Activated naive CD4-positive, alpha-beta T cell treated with anti-CD3 and anti-CD28 coated beads, Interleukin-2, amount 50 U/mL, for 24 hours (primary cell): ENCODE measurements around the gene PTBP2.
"Not testable (repeated sequence)": the region's sequence is repeated elsewhere in the genome, so short reads cannot be mapped to it uniquely, and the experiment has no call there.

Experiments
- H3K27ac Mint-ChIP-seq: one replicate; pipeline ENCODE4 v1.8.0; 2021; ENCODE audit warnings: mild to moderate bottlenecking, mixed read lengths
- H3K27me3 Mint-ChIP-seq: one replicate; pipeline ENCODE4 v1.8.0; 2021; ENCODE audit warnings: mixed read lengths
- H3K36me3 Mint-ChIP-seq: one replicate; pipeline ENCODE4 v1.8.0; 2021; ENCODE audit warnings: mixed read lengths
- H3K4me1 Mint-ChIP-seq: one replicate; pipeline ENCODE4 v1.8.0; 2021; ENCODE audit warnings: mixed read lengths
- H3K4me3 Mint-ChIP-seq: one replicate; pipeline ENCODE4 v1.8.0; 2021; ENCODE audit warnings: mild to moderate bottlenecking, mixed read lengths
- H3K9me3 Mint-ChIP-seq: one replicate; pipeline ENCODE4 v1.8.0; 2021; ENCODE audit warnings: mixed read lengths

Gene PTBP2

GRCh38 chr1:96764469-96764868 lies 42.9 kb downstream of the PTBP2 start:
- Mint-ChIP-seq H3K4me1 (peaks cover 16% of the 10 kb centered on the region), H3K9me3 (peaks cover 12% of the 10 kb centered on the region), H3K27me3 (no peaks in the 10 kb centered on the region), H3K27ac (no peak overlapping the region), H3K36me3 (peaks cover 17% of the 10 kb centered on the region), H3K4me3 (no peak overlapping the region)

GRCh38 chr1:96771847-96772246 lies 50.3 kb downstream of the PTBP2 start:
- peaks cover 8% of the 10 kb centered on the region for H3K4me1 Mint-ChIP-seq
- H3K36me3 Mint-ChIP-seq = peaks cover 18% of the 10 kb centered on the region
- H3K27me3 Mint-ChIP-seq = no peaks in the 10 kb centered on the region
- H3K27ac Mint-ChIP-seq = no peak overlapping the region
- H3K4me3 Mint-ChIP-seq = no peak overlapping the region
- no peaks in the 10 kb centered on the region for H3K9me3 Mint-ChIP-seq

DNA sequence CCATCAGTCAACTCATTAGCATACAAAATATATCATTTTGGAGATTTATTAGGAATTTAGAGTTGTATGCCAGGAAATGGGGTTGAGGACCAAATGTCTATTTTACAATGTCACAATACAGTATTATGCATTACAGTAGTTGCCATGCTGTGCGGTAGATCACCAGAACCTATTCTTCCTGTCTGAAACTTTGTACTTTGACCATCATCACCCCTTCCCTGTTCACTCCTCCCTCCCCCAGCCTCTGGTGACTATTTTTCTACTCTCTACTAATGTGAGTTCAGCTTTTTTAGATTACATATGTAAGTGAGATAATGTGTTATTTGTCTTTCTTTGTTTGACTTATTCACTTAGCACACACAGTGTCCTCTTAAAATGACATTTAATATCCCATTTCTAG lies 50.8 kb downstream of the PTBP2 start:
- Mint-ChIP-seq H3K36me3 (peaks cover 18% of the 10 kb centered on the region), H3K9me3 (no peaks in the 10 kb centered on the region), H3K4me3 (no peak overlapping the region), H3K4me1 (peaks cover 7% of the 10 kb centered on the region), H3K27ac (no peak overlapping the region), H3K27me3 (no peaks in the 10 kb centered on the region)

DNA sequence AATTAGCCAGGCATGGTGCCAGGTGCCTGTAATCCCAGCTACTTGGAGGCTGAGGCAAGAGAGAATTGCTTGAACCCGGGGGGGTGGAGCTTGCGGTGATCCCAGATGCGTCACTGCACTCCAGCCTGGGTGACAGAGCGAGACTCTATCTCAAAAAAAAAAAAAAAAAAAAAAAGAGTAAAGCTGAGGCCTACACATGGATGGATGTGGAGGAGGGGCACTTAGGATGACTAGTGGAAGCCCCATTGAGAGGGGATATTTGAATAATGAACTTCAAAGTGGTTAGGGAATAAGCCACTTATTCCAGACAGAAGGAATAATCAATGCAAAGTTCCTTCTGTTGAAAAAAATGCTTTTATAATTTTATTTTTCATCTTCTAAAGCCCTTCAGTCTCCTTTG lies 51.4 kb downstream of the PTBP2 start:
- H3K36me3 Mint-ChIP-seq = peaks cover 18% of the 10 kb centered on the region
- H3K27ac Mint-ChIP-seq = no peak overlapping the region
- H3K4me3 Mint-ChIP-seq = no peak overlapping the region
- no peaks in the 10 kb centered on the region for H3K9me3 Mint-ChIP-seq
- no peaks in the 10 kb centered on the region for H3K27me3 Mint-ChIP-seq
- H3K4me1 Mint-ChIP-seq = peaks cover 4% of the 10 kb centered on the region

DNA sequence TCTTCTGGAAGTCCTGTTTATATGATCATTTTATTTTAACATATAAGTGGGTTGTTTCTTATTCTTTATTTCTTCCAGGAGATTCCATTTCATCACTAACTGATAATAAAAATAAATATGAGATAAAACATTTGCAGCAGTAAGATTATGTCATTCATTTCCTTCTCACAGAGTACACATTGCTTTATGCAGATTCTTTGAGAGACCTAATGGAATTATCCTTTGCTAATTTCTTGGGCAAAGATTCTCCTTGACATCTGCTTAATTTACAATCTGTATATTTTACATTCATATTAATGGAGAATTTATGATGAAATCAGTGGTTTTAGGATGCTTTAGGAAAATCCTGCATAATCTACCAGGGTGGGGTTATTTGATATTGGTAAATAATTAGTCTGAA lies 60.6 kb downstream of the PTBP2 start:
- no peak overlapping the region for H3K27ac Mint-ChIP-seq
- H3K27me3 Mint-ChIP-seq = no peaks in the 10 kb centered on the region
- H3K9me3 Mint-ChIP-seq = no peaks in the 10 kb centered on the region
- H3K36me3 Mint-ChIP-seq = peaks cover 19% of the 10 kb centered on the region
- no peaks in the 10 kb centered on the region for H3K4me1 Mint-ChIP-seq
- H3K4me3 Mint-ChIP-seq = no peak overlapping the region

GRCh38 chr1:96782856-96783255 lies 61.3 kb downstream of the PTBP2 start:
- no peak overlapping the region for H3K27ac Mint-ChIP-seq
- no peak overlapping the region for H3K4me3 Mint-ChIP-seq
- H3K4me1 Mint-ChIP-seq = no peaks in the 10 kb centered on the region
- no peaks in the 10 kb centered on the region for H3K27me3 Mint-ChIP-seq
- H3K36me3 Mint-ChIP-seq = peaks cover 21% of the 10 kb centered on the region
- no peaks in the 10 kb centered on the region for H3K9me3 Mint-ChIP-seq

DNA sequence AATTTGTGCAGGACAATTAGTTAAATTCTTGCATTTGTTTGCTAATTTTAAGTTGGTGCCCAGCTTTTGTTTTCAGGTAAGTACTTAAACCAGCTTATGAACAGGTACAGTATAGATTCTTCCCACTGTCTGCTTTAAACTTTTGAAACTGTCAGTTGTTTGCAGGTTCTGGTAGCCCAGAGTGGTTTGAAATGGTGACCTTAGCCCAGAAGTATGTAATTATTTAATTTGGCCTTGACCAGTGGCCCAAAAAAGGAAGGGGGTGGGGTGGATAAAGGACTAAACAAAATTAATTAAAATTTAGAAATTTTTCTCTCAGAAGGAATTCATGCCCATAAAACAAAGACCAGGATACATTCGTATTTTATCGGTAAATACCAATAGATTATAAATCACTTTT lies 69.0 kb downstream of the PTBP2 start:
- H3K27me3 Mint-ChIP-seq = no peaks in the 10 kb centered on the region
- H3K4me1 Mint-ChIP-seq = no peaks in the 10 kb centered on the region
- H3K4me3 Mint-ChIP-seq = no peak overlapping the region
- peaks cover 32% of the 10 kb centered on the region for H3K36me3 Mint-ChIP-seq
- no peaks in the 10 kb centered on the region for H3K9me3 Mint-ChIP-seq
- H3K27ac Mint-ChIP-seq = no peak overlapping the region

- Mint-ChIP-seq H3K27ac (no peak overlapping the region), H3K4me1 (peaks cover 9% of the 10 kb centered on the region), H3K36me3 (peaks cover 33% of the 10 kb centered on the region)
Measured at GRCh38 chr1:96792220-96792619, 70.6 kb downstream of the PTBP2 start.

DNA sequence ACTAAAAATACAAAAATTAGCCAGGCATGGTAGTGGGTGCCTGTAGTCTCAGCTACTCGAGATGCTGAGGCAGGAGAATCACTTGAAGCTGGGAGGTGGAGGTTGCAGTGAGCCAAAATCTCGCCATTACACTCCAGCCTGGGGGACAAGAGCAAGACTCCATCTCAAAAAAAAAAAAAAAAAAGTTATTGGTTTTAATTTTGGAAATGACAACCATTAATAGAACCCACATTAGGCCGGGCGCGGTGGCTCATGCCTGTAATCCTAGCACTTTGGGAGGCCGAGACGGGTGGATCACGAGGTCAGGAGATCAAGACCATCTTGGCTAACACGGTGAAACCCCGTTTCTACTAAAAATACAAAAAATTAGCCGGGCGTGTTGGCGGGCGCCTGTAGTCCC lies 80.1 kb downstream of the PTBP2 start:
- Mint-ChIP-seq H3K36me3 (peaks cover 36% of the 10 kb centered on the region), H3K4me1 (peaks cover 38% of the 10 kb centered on the region)
- H3K9me3 Mint-ChIP-seq, H3K27ac Mint-ChIP-seq, H3K4me3 Mint-ChIP-seq, H3K27me3 Mint-ChIP-seq: not testable (repeated sequence)

More at GRCh38 chr1:96792220-96792619, 70.6 kb downstream of the PTBP2 start:
- H3K4me3 Mint-ChIP-seq = no peak overlapping the region
- H3K27me3 Mint-ChIP-seq = no peaks in the 10 kb centered on the region
- H3K9me3 Mint-ChIP-seq = peaks cover 9% of the 10 kb centered on the region

DNA sequence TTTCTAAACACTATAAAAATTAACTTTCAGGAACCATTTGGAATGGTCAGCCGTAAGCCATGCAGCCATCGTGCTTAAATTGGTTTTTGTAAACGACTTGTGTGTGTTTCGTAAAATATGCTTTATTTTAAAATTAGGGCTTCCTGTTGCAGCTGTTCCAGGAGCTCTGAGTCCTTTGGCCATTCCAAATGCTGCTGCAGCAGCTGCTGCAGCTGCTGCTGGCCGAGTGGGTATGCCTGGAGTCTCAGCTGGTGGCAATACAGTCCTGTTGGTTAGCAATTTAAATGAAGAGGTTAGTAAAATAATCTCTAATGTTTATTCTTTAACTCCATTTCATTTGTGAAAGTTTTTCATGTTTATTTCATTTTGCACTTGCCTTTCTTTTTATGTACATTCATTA lies 83.1 kb downstream of the PTBP2 start:
- Mint-ChIP-seq H3K9me3 (no peaks in the 10 kb centered on the region), H3K36me3 (peaks cover 29% of the 10 kb centered on the region), H3K27me3 (no peaks in the 10 kb centered on the region), H3K4me3 (no peak overlapping the region), H3K27ac (no peak overlapping the region), H3K4me1 (peaks cover 34% of the 10 kb centered on the region)

GRCh38 chr1:96808191-96808590 lies 86.6 kb downstream of the PTBP2 start:
- H3K27me3 Mint-ChIP-seq = no peaks in the 10 kb centered on the region
- H3K36me3 Mint-ChIP-seq = peaks cover 40% of the 10 kb centered on the region
- H3K27ac Mint-ChIP-seq = no peak overlapping the region
- peaks cover 21% of the 10 kb centered on the region for H3K4me1 Mint-ChIP-seq
- no peaks in the 10 kb centered on the region for H3K9me3 Mint-ChIP-seq
- H3K4me3 Mint-ChIP-seq = no peak overlapping the region

DNA sequence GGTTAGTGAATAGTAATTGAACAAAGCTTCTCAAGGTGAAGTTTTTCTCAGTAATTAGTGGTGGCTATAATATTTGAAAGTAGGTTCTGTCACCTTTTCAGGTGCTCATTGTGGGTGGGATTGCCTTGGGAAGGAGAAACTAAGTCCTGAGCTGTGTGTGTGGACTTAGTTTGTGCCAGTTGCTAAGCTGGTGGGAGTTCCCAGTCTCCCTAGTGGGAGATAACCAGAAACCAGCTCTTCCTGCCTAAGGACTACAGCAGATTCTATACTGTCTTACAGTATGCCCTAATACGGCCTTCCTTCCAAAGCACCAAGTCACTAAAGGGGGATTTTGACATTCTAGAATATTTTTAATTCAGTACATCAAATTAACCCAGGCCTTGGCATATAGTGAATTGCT lies 94.3 kb downstream of the PTBP2 start:
- Mint-ChIP-seq H3K4me3 (no peak overlapping the region), H3K9me3 (no peaks in the 10 kb centered on the region), H3K27me3 (no peaks in the 10 kb centered on the region), H3K27ac (no peak overlapping the region), H3K4me1 (peaks cover 4% of the 10 kb centered on the region), H3K36me3 (peaks cover 17% of the 10 kb centered on the region)

GRCh38 chr1:96820107-96820506 lies 98.5 kb downstream of the PTBP2 start:
- no peak overlapping the region for H3K4me3 Mint-ChIP-seq
- no peaks in the 10 kb centered on the region for H3K9me3 Mint-ChIP-seq
- H3K27me3 Mint-ChIP-seq = no peaks in the 10 kb centered on the region
- H3K4me1 Mint-ChIP-seq = peaks cover 4% of the 10 kb centered on the region
- peaks cover 2% of the 10 kb centered on the region for H3K36me3 Mint-ChIP-seq
- H3K27ac Mint-ChIP-seq = no peak overlapping the region

- no peaks in the 10 kb centered on the region for H3K27me3 Mint-ChIP-seq
- H3K27ac Mint-ChIP-seq = peak overlapping the region; percentile 5
- peaks cover 4% of the 10 kb centered on the region for H3K4me1 Mint-ChIP-seq
- no peak overlapping the region for H3K4me3 Mint-ChIP-seq
- peaks cover under 1% of the 10 kb centered on the region for H3K36me3 Mint-ChIP-seq
- no peaks in the 10 kb centered on the region for H3K9me3 Mint-ChIP-seq
Measured at GRCh38 chr1:96820671-96821070, 99.1 kb downstream of the PTBP2 start.

DNA sequence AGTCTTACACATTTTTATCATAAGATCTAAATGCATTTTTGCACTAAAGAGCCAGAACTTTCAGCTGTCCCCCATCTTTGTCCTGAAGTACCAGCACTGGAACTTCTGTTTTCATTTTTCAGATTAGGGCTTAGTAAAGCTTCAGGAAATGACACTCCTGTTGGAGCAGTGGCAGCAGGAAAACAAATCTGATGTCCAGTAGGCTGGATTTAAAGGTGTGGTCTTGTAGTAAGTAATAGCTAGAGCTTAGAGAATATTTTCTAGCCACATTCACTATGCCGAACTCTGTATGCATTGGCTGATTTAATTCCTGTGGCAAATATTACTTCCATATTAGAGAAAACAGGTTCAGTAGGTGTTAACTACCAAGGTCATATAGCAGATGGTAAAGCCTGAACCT lies 103.6 kb downstream of the PTBP2 start:
- Mint-ChIP-seq H3K4me3 (no peak overlapping the region), H3K36me3 (no peaks in the 10 kb centered on the region), H3K9me3 (no peaks in the 10 kb centered on the region), H3K27ac (no peak overlapping the region), H3K4me1 (peaks cover 4% of the 10 kb centered on the region), H3K27me3 (no peaks in the 10 kb centered on the region)

GRCh38 chr1:96825950-96826576 lies 104.5 kb downstream of the PTBP2 start:
- no peak overlapping the region for H3K27ac Mint-ChIP-seq
- no peaks in the 10 kb centered on the region for H3K9me3 Mint-ChIP-seq
- no peak overlapping the region for H3K4me3 Mint-ChIP-seq
- H3K36me3 Mint-ChIP-seq = no peaks in the 10 kb centered on the region
- H3K27me3 Mint-ChIP-seq = no peaks in the 10 kb centered on the region
- no peaks in the 10 kb centered on the region for H3K4me1 Mint-ChIP-seq

DNA sequence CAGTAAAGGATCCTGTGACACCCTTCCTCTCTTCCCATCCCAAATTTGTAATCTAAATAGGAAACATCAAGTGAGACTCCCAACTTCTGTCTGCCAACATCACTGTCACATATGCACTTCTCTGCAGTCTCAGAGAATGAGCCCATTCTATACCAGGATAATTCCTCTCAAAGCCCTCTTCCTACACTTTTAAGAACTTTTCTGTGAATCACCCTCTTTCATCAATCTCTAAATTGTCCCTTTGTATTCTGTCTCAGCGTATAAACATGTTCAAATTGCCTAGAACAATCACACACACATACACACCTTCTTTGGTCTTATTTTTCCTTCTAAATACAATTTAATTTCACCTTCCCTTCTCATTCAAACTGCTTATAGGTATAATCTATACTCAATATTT lies 111.8 kb downstream of the PTBP2 start:
- Mint-ChIP-seq H3K36me3 (peaks cover 6% of the 10 kb centered on the region), H3K4me1 (no peaks in the 10 kb centered on the region), H3K27ac (no peak overlapping the region), H3K4me3 (no peak overlapping the region), H3K27me3 (peaks cover 4% of the 10 kb centered on the region), H3K9me3 (no peaks in the 10 kb centered on the region)
